Spleen (tissue), 11 donors: ENCODE measurements around the gene MDM4. TPM values are rescaled to one million over a fixed set of nuclear protein-coding genes. Genes with fewer than 3 reads are reported as not detected.
"Not testable (repeated sequence)": the region's sequence is repeated elsewhere in the genome, so short reads cannot be mapped to it uniquely, and the experiment has no call there.

Experiments used
- DNase-seq: peaks from one replicate; pipeline ENCODE4 v3.0.0-alpha.2; 2020
- H3K27ac ChIP-seq, 8 donors: fragments of 200-600 bp; sonication (generic) in 7 of 8; 1 replicate in 4 of 8; 2 replicates in 4 of 8; pipeline versions ENCODE4 v1.5.0 to v1.8.0; 2016 to 2021; ENCODE audit warnings: inconsistent platforms in 4 of 8, mild to moderate bottlenecking in 4 of 8, moderate library complexity in 1 of 8
- H3K27me3 ChIP-seq, 7 donors: fragments of 200-600 bp; sonication (generic) in 6 of 7; replicated peaks in 1 of 7; 1 replicate in 4 of 7; 2 replicates in 3 of 7; pipeline versions ENCODE4 v1.5.0 to v1.8.0; 2016 to 2021; ENCODE audit warnings: inconsistent platforms in 3 of 7, mild to moderate bottlenecking in 1 of 7
- H3K36me3 ChIP-seq, 6 donors: fragments of 200-600 bp; sonication (generic) in 5 of 6; 1 replicate in 4 of 6; 2 replicates in 2 of 6; pipeline versions ENCODE4 v1.5.0 to v1.8.0; 2016 to 2021; ENCODE audit warnings: inconsistent platforms in 2 of 6
- H3K4me1 ChIP-seq, 6 donors: fragments of 200-600 bp; sonication (generic) in 5 of 6; 1 replicate in 3 of 6; 2 replicates in 3 of 6; pipeline versions ENCODE4 v1.5.0 to v1.8.0; 2016 to 2021; ENCODE audit warnings: inconsistent platforms in 3 of 6
- H3K4me3 ChIP-seq, 8 donors: fragments of 200-600 bp; sonication (generic) in 7 of 8; 1 replicate in 4 of 8; 2 replicates in 4 of 8; pipeline versions ENCODE4 v1.5.0 to v1.8.0; 2016 to 2021; ENCODE audit warnings: inconsistent platforms in 4 of 8, mild to moderate bottlenecking in 4 of 8, moderate library complexity in 2 of 8
- H3K9me3 ChIP-seq, 8 donors: fragments of 200-600 bp; sonication (generic) in 7 of 8; 1 replicate in 4 of 8; 2 replicates in 4 of 8; pipeline versions ENCODE4 v1.5.0 to v1.8.0; 2016 to 2021; ENCODE audit warnings: inconsistent platforms in 4 of 8
- POLR2A ChIP-seq, 3 donors: fragments of 450-650 bp; IDR thresholded peaks; one replicate each; pipeline ENCODE4 v1.5.1; 2017; ENCODE audit warnings: antibody characterized with exemption in 3 of 3, mild to moderate bottlenecking in 1 of 3
- POLR2AphosphoS5 ChIP-seq, 3 donors: sonication (generic); formaldehyde crosslinking; IDR thresholded peaks; one replicate each; pipeline ENCODE4 v1.5.1; 2017; ENCODE audit warnings: antibody characterized with exemption in 3 of 3
- WGBS, 5 donors: extraction: QIAGEN DNeasy Blood & Tissue Kit in 3 of 5; methylation state at CpG; one replicate each; pipeline versions ENCODE4 v1.1.5 to v1.1.7; 2013 to 2018; 5-methylcytosine and 5-hydroxymethylcytosine counted together
- intact Hi-C: fragments of 100-400 bp; cut with DNase I; formaldehyde crosslinking; loops from one replicate; pipeline ENCODE4 v1.15.0; 2023; ENCODE audit warnings: low total_unique reads
- polyA plus RNA-seq, 3 donors: library from polyadenylated mRNA; stranded (reverse); fragments of 200-250 nt; gene quantifications; one replicate each; pipeline ENCODE4 v1.2.1, GENCODE V29; 2013
- total RNA-seq, 7 donors: library from RNA; depleted of rRNA in 3 of 7; stranded (reverse); fragments of >200 nt in 3 of 7; fragmentation: NEBNext Ultra II Directional in 4 of 7; extraction: Animal tissue kit (Norgen Biotek cat#: 25700) in 4 of 7; gene quantifications; one replicate each; pipeline versions ENCODE4 v1.1.0 to v1.2.1, GENCODE V29; 2016 to 2021
- TF ChIP-seq, protein P1 (sequence below), 11 experiments: fragments of 200-600 bp in 7 of 11; fragments of 450-650 bp in 4 of 11; sonication (generic) in 4 of 11; IDR thresholded peaks in 8 of 11; conservative IDR thresholded peaks in 3 of 11; 1 replicate in 7 of 11; 2 replicates in 4 of 11; pipeline versions ENCODE4 v1.4.0 to v1.8.0; 2016 to 2021; ENCODE audit warnings: antibody characterized with exemption in 11 of 11, inconsistent platforms in 4 of 11, mild to moderate bottlenecking in 1 of 11
- donor health status: healthy with polysubstance abuse.
- donor health status: DM: no; HTN: no; CAD: no; lungs with moderate emphysema.
- donor health status: DM: no; HTN: no; CAD: no.
- donor health status: Bipolar disorder and iron deficiency.
- donor health status: healthy.
- donor health status: DM: no; HTN: no; CAD: no.
- donor health status: DM: yes; HTN: yes; CAD: no.

MDM4 gene
- total and polyA plus RNA-seq, 10 donors = 10.6 to 192 (median 157) TPM

DNA sequence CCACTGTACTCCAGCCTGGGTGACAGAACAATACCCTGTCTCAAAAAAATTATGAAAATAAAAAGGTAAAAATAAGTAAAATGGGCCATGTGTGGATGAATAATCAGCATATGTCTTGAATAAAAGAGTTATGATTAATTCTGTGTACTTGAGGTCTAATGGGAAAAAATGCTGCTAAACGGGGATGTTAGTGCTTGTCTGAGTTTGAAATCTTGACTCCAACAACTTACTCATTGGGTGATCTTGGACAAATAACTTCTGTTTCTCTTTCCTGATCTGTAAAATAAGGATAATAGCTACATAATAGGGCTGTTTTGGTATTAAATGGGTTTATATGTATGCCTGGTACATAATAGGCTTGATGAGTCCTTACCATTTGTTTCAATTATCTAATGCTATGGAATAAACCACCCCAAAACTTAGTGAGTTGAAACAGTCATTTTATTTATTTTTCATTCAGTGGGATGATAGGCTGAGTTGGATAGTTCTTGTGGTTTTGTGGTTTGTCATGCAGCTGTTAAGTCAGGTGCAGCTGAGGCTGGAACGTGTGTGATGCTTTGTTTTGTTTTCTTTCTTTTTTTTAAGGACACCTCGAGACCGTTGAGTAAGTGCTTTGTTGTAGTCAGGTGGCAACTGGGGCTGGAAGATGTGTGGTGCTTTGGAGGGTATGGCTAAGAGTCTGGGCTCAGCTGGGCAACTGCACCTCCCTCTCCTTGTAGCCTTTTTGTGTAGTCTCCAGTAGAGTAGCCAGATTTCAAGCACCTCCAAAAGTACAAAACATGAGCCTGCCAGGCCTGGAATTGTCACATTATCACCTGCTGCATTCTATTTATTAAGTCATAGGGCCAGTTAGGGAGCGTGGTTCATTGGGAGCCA is 4.9 kb downstream of the MDM4 start:
- WGBS, 5 donors = 30 to 39% (median 36%) methylated on average over 5 of the region's 5 CpGs
- Histone ChIP-seq H3K9me3 (peaks cover 0 to 10% (median 6%) of the 10 kb centered on the region in 8 donors), H3K36me3 (peaks cover 0 to 55% (median 13%) of the 10 kb centered on the region in 6 donors), H3K27me3 (no peaks in the 10 kb centered on the region), H3K4me1 (peaks cover 51 to 89% (median 73%) of the 10 kb centered on the region in 6 donors), H3K4me3 (peak overlapping the region in 1 of 8 donors; percentile 43), H3K27ac (peak overlapping the region; percentile 28 to 99 (median 75))
- intact Hi-C loops = no loop called here
- no peak for TF ChIP-seq POLR2A (IDR thresholded peaks at IDR 0.05)
- peak in 1 of 3 donors; percentile 86 for TF ChIP-seq POLR2AphosphoS5 (IDR thresholded peaks at IDR 0.05)
- no peak for DNase-seq

- Histone ChIP-seq H3K4me1 (peaks cover 51 to 94% (median 72%) of the 10 kb centered on the region in 6 donors), H3K36me3 (peaks cover 6 to 64% (median 23%) of the 10 kb centered on the region in 6 donors), H3K27ac (peak overlapping the region; percentile 29 to 99 (median 75)), H3K4me3 (peak overlapping the region in 1 of 8 donors; percentile 43), H3K9me3 (peaks cover 0 to 10% (median 6%) of the 10 kb centered on the region in 8 donors)
- DNase-seq, H3K27me3 ChIP-seq, intact Hi-C loops: not testable (repeated sequence)
- WGBS, 5 donors = 58 to 81% (median 68%) methylated on average over 5 of the region's 5 CpGs
These were observed 5.8 kb downstream of the MDM4 start for GRCh38 chr1:204521941-204522521.

DNA sequence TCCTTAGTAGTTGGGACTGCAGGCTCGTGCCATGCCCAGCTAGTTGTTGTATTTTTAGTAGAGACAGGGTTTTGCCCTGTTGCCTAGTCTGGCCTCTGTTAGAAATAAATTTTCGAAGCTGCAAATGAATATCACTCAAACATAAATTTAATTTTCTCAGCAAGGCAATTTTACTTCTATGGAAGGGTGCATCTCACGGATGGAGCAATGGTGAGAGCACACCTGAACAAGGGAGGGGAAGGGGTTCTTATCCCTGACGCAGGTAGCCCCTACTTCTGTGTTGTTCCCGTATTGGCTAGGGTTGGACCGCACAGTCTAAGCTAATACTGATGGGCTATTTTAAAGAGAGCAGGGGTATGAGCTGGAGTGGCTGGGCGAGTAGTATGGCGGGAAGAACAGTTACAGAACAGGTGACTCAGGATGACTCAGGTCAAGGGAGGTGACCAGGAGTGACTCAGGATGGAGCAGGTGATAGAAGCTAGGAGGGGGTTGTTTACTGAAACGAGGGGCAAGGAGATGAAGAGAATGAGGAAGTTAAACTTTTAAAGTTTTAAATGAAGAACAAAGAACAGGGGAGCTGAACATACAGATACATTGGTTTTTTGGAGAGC is 7.5 kb downstream of the MDM4 start:
- H3K4me1 ChIP-seq = peaks cover 38 to 78% (median 55%) of the 10 kb centered on the region in 6 donors
- no peak for TF ChIP-seq POLR2AphosphoS5 (IDR thresholded peaks at IDR 0.05)
- TF ChIP-seq POLR2A (IDR thresholded peaks at IDR 0.05) = no peak
- TF ChIP-seq, protein P1, sequence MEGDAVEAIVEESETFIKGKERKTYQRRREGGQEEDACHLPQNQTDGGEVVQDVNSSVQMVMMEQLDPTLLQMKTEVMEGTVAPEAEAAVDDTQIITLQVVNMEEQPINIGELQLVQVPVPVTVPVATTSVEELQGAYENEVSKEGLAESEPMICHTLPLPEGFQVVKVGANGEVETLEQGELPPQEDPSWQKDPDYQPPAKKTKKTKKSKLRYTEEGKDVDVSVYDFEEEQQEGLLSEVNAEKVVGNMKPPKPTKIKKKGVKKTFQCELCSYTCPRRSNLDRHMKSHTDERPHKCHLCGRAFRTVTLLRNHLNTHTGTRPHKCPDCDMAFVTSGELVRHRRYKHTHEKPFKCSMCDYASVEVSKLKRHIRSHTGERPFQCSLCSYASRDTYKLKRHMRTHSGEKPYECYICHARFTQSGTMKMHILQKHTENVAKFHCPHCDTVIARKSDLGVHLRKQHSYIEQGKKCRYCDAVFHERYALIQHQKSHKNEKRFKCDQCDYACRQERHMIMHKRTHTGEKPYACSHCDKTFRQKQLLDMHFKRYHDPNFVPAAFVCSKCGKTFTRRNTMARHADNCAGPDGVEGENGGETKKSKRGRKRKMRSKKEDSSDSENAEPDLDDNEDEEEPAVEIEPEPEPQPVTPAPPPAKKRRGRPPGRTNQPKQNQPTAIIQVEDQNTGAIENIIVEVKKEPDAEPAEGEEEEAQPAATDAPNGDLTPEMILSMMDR (IDR thresholded peaks at IDR 0.05 in 8 of 11, conservative IDR thresholded peaks at IDR 0.05 in 3 of 11) = no peak

GRCh38 chr1:204524986-204525385 is 8.8 kb downstream of the MDM4 start:
- DNase-seq = no peak
- H3K36me3 ChIP-seq = peaks cover 6 to 73% (median 52%) of the 10 kb centered on the region in 6 donors

More for the DNA sequence above, 7.5 kb downstream of the MDM4 start:
- Histone ChIP-seq H3K27ac (peak overlapping the region in 4 of 8 donors; percentile 31 to 55 (median 54)), H3K36me3 (peaks cover 6 to 69% (median 40%) of the 10 kb centered on the region in 6 donors), H3K27me3 (no peaks in the 10 kb centered on the region), H3K9me3 (peaks cover 0 to 10% (median 6%) of the 10 kb centered on the region in 8 donors), H3K4me3 (no peak overlapping the region)
- intact Hi-C loops = no loop called here
- DNase-seq = no peak
- WGBS, 5 donors = 85 to 92% (median 87%) methylated on average over 9 of the region's 9 CpGs

More at GRCh38 chr1:204524986-204525385, 8.8 kb downstream of the MDM4 start:
- Histone ChIP-seq H3K27me3 (no peaks in the 10 kb centered on the region), H3K27ac (no peak overlapping the region), H3K9me3 (peaks cover 0 to 10% (median 6%) of the 10 kb centered on the region in 8 donors), H3K4me1 (peaks cover 25 to 78% (median 42%) of the 10 kb centered on the region in 6 donors), H3K4me3 (no peak overlapping the region)
- intact Hi-C loops = no loop called here
- 74 to 85% (median 83%) methylated on average over 3 of the region's 3 CpGs for WGBS, 5 donors
- TF ChIP-seq POLR2AphosphoS5 (IDR thresholded peaks at IDR 0.05) (no peak), POLR2A (IDR thresholded peaks at IDR 0.05) (no peak)
- TF ChIP-seq, protein P1 (IDR thresholded peaks at IDR 0.05 in 8 of 11, conservative IDR thresholded peaks at IDR 0.05 in 3 of 11) = no peak
